ENCODE results near the gene PRKCH. TPM values are rescaled to one million over a fixed set of nuclear protein-coding genes. Genes with fewer than 3 reads are reported as not detected.

Gene PRKCH
- total and polyA plus RNA-seq, 4 experiments from 2014 or later: 246 to 284 (median 249) TPM

DNA sequence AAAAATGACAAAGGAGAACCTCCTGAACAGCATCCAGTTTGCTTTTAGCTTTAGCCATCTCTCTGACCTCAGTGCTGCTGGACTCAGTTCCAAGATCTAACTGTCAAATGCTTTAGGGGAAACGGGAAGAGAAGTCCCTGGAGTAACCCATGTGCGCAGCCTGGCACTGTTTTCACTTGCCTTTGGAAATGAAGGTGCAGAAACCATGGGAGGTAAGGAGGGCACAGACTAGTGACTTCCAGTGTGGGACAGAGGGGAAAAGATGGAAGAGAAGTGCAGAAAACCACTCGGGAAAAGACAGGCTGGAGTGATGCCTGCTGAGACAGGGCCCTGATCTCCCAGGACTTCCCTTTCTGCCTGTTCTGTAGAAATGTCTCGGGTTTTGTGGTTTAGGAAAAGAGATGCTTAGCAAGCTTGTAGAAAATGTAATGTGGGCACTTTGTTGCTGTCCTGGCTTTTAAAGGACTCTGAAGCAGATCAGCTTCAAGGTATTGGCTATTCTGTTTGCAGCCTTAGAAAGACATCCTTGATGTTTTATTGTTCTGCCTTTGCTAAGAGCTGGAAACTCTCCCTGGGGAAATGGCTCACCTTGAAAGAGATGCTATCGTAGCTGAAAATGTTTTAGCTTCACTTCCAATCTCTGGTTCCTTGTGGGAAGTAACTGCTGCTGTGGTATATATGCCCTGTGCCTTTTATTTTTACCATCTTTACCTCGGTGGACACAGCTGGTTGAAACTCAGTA is 249.3 kb downstream of the PRKCH start:
- CTCF ChIA-PET (ENCODE audit: partially characterized antibody): interaction anchor here (1.0 to 1.3 kb wide), 2 partner anchors 23 to 160 kb away, joined by 3 read pairs; no protein-coding TSS in a partner anchor
- no peak overlapping the region for H3K4me3 ChIP-seq (ENCODE audit: low read length in 2 of 2)
- Mint-ChIP-seq H3K4me3 (peak overlapping the region in 1 of 8 donors; percentile 48), H3K9me3 (no peaks in the 10 kb centered on the region), H3K36me3 (no peaks in the 10 kb centered on the region), H3K27me3 (no peaks in the 10 kb centered on the region), H3K27ac (peak overlapping the region in 2 of 7 donors; percentile 57 to 76), H3K4me1 (peaks cover 27 to 49% (median 40%) of the 10 kb centered on the region in 4 donors)
- intact Hi-C loops (cut with micrococcal nuclease): no loop called here
- H3K27me3 ChIP-seq (ENCODE audit: insufficient read depth, low read length): no peaks in the 10 kb centered on the region
- H3K9me3 ChIP-seq (ENCODE audit: control insufficient read depth in 1 of 2, low read length in 2 of 2): no peaks in the 10 kb centered on the region
- H3K27ac ChIP-seq (ENCODE audit: low read depth, low read length): no peak overlapping the region
- POLR2A ChIA-PET (ENCODE audit: partially characterized antibody): interaction anchor here (0.9 to 1.1 kb wide), 2 partner anchors 12 to 95 kb away, joined by 3 read pairs; no protein-coding TSS in a partner anchor
- no peaks in the 10 kb centered on the region for H3K36me3 ChIP-seq (ENCODE audit: insufficient read depth, low read length)
- DNase-seq: no peak
- peaks cover 39% of the 10 kb centered on the region for H3K4me1 ChIP-seq (ENCODE audit: insufficient read depth, low read length)

DNA sequence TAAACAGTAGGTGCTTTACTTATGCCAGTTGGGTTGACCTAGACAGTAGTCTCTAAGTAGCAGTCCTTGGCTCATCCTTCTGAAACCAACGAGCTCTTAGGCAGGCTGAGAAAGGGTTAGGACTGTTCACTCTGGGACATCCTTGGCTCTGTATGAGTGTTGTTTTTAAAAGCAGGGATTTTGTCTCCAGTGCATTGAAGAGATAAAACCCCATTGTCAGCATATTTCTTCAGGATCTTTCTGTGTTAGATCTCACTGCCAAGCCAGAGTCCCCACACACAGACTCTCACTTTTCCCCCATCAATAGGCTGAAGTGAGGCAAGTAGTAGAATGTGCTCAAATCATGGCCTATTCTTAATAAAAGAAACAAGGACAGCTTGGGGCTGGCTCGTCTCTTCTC is 250.5 kb downstream of the PRKCH start:
- Mint-ChIP-seq H3K9me3 (no peaks in the 10 kb centered on the region), H3K4me1 (peaks cover 27 to 49% (median 40%) of the 10 kb centered on the region in 4 donors), H3K27me3 (no peaks in the 10 kb centered on the region), H3K36me3 (no peaks in the 10 kb centered on the region), H3K27ac (no peak overlapping the region), H3K4me3 (no peak overlapping the region)
- H3K9me3 ChIP-seq (ENCODE audit: control insufficient read depth in 1 of 2, low read length in 2 of 2): no peaks in the 10 kb centered on the region
- ChIA-PET CTCF (ENCODE audit: partially characterized antibody) (interaction anchor here (1.0 kb wide), 1 partner anchor 22 kb away, joined by 3 read pairs; no protein-coding TSS in a partner anchor), POLR2A (ENCODE audit: partially characterized antibody) (no interaction called here)
- H3K36me3 ChIP-seq (ENCODE audit: insufficient read depth, low read length): no peaks in the 10 kb centered on the region
- no peak overlapping the region for H3K4me3 ChIP-seq (ENCODE audit: low read length in 2 of 2)
- H3K27me3 ChIP-seq (ENCODE audit: insufficient read depth, low read length): no peaks in the 10 kb centered on the region
- DNase-seq: no peak
- H3K4me1 ChIP-seq (ENCODE audit: insufficient read depth, low read length): peaks cover 39% of the 10 kb centered on the region
- H3K27ac ChIP-seq (ENCODE audit: low read depth, low read length): no peak overlapping the region
- intact Hi-C loops (cut with micrococcal nuclease): no loop called here

DNA sequence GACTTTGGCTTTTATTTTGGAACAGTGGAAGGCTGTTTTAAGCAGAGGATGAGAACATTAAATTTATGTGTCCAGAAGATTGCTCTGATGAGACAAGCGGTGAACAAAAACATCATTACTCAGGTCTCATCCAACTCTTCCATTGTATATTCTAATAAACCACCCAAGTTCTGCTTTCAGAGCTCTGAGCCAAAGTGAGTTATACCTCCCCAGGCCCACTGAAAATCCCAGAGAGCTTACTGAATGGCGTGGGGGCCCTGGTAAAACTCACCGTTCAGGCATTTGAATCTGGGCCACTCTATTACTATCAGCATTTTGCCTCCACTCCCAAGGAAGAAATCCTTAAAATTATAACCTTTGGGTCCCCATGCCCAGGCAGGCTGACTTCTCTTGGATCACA is 251.9 kb downstream of the PRKCH start:
- Mint-ChIP-seq H3K27ac (peak overlapping the region in 2 of 7 donors; percentile 9 to 36), H3K4me3 (peak overlapping the region in 1 of 8 donors; percentile 27), H3K27me3 (peaks cover 0 to 2% of the 10 kb centered on the region in 2 donors), H3K4me1 (peaks cover 25 to 49% (median 37%) of the 10 kb centered on the region in 4 donors), H3K36me3 (no peaks in the 10 kb centered on the region), H3K9me3 (no peaks in the 10 kb centered on the region)
- Histone ChIP-seq H3K36me3 (ENCODE audit: insufficient read depth, low read length) (no peaks in the 10 kb centered on the region), H3K9me3 (ENCODE audit: control insufficient read depth in 1 of 2, low read length in 2 of 2) (no peaks in the 10 kb centered on the region), H3K27ac (ENCODE audit: low read depth, low read length) (no peak overlapping the region), H3K4me1 (ENCODE audit: insufficient read depth, low read length) (peaks cover 35% of the 10 kb centered on the region), H3K27me3 (ENCODE audit: insufficient read depth, low read length) (no peaks in the 10 kb centered on the region), H3K4me3 (ENCODE audit: low read length in 2 of 2) (no peak overlapping the region)
- intact Hi-C loops (cut with micrococcal nuclease): no loop called here
- ChIA-PET CTCF (ENCODE audit: partially characterized antibody) (interaction anchor here (1.0 kb wide), 1 partner anchor 158 kb away, joined by 3 read pairs; no protein-coding TSS in a partner anchor), POLR2A (ENCODE audit: partially characterized antibody) (no interaction called here)
- DNase-seq: no peak

DNA sequence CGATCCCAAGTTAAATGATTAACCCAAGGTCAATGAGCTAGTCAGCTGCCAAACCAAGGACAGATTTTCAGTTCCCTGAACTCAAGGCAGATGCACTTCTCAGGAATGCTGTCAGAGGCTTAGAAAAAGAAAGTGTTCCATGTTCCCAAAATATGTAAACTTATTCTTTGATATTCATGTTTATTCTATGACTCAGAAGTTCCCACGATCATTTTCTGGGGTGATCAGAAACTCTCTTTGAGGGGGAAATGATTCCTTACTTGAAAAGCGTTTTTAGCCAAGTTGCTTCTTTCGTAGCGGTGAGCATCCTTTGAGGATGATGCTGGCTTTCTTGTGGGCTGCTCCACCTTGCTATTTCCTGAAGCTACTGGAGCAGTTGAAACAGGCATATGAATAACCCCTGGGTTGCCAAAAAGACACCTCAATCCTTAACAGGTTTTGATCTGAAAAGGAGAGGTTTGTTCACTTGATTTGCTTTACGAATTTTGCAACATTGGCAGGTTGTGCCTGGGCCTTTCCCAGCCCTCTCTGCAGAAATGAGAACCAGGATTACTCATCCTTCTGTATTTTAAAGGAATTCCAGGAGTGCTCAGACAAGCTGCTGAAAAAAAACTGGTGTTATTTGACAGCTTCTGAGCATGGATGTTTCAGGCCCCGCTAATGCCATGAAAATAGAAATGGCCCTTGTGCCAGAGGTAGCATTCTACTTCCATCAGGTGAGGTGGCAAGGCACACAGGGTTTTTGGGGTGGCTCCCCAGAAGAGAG is 252.6 kb downstream of the PRKCH start:
- Mint-ChIP-seq H3K27me3 (peaks cover 0 to 2% of the 10 kb centered on the region in 2 donors), H3K9me3 (no peaks in the 10 kb centered on the region), H3K36me3 (no peaks in the 10 kb centered on the region), H3K4me1 (peaks cover 26 to 49% (median 36%) of the 10 kb centered on the region in 4 donors), H3K4me3 (peak overlapping the region in 1 of 8 donors; percentile 27), H3K27ac (peak overlapping the region in 1 of 7 donors; percentile 36)
- CTCF ChIA-PET (ENCODE audit: partially characterized antibody): no interaction called here
- H3K9me3 ChIP-seq (ENCODE audit: control insufficient read depth in 1 of 2, low read length in 2 of 2): no peaks in the 10 kb centered on the region
- no peak for DNase-seq
- H3K36me3 ChIP-seq (ENCODE audit: insufficient read depth, low read length): no peaks in the 10 kb centered on the region
- no peak overlapping the region for H3K4me3 ChIP-seq (ENCODE audit: low read length in 2 of 2)
- no peak overlapping the region for H3K27ac ChIP-seq (ENCODE audit: low read depth, low read length)
- POLR2A ChIA-PET (ENCODE audit: partially characterized antibody): interaction anchor here (0.8 kb wide), 1 partner anchor 121 kb away, joined by 3 read pairs; the partner anchor contains the start of gene HIF1A
- H3K27me3 ChIP-seq (ENCODE audit: insufficient read depth, low read length): no peaks in the 10 kb centered on the region
- intact Hi-C loops (cut with micrococcal nuclease): no loop called here
- H3K4me1 ChIP-seq (ENCODE audit: insufficient read depth, low read length): peaks cover 34% of the 10 kb centered on the region

DNA sequence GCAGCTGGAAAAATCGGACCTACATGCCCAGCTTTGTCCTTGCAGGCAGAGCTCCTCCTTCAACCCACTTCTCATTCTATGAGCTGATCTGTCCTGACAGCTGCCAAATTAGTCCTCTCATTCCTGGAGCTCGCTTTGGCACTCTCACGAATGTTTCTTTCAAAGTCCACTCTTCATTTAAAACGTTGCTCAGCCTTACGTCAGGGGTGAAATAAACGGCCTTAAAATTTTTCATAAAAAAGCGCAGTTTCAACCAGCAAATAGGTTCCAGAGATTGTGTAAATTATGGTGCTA is 253.1 kb downstream of the PRKCH start:
- no peak for DNase-seq
- no peaks in the 10 kb centered on the region for H3K27me3 ChIP-seq (ENCODE audit: insufficient read depth, low read length)
- ChIA-PET POLR2A (ENCODE audit: partially characterized antibody) (interaction anchor here (0.8 kb wide), 1 partner anchor 121 kb away, joined by 3 read pairs; the partner anchor contains the start of gene HIF1A), CTCF (ENCODE audit: partially characterized antibody) (no interaction called here)
- H3K27ac ChIP-seq (ENCODE audit: low read depth, low read length): no peak overlapping the region
- peaks cover 0 to 2% of the 10 kb centered on the region in 2 donors for H3K27me3 Mint-ChIP-seq
- no peak overlapping the region for H3K4me3 Mint-ChIP-seq
- H3K4me1 ChIP-seq (ENCODE audit: insufficient read depth, low read length): peaks cover 30% of the 10 kb centered on the region
- H3K4me1 Mint-ChIP-seq: peaks cover 24 to 49% (median 33%) of the 10 kb centered on the region in 4 donors
- no peaks in the 10 kb centered on the region for H3K36me3 Mint-ChIP-seq
- intact Hi-C loops (cut with micrococcal nuclease): no loop called here
- H3K4me3 ChIP-seq (ENCODE audit: low read length in 2 of 2): no peak overlapping the region
- H3K36me3 ChIP-seq (ENCODE audit: insufficient read depth, low read length): no peaks in the 10 kb centered on the region
- H3K9me3 Mint-ChIP-seq: no peaks in the 10 kb centered on the region
- no peaks in the 10 kb centered on the region for H3K9me3 ChIP-seq (ENCODE audit: control insufficient read depth in 1 of 2, low read length in 2 of 2)
- no peak overlapping the region for H3K27ac Mint-ChIP-seq

DNA sequence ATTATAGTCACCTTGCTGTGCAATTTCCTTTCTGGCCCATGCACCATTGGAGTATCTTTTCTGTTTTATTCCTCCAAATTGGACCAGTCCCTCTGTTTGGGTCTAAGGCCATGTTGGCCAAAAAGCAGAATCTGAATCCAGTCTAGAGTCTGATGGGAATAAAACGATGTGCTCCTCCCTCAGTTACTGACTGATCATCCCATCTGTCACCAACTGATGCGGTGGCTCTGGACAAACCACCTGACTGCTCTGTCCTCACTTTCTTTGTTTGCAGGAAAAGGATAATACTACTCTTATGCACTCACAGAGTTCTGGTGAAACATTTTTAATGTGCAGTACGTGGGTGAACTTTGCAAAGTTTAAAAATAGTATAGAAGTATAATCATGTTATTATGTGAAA is 253.7 kb downstream of the PRKCH start:
- H3K4me1 Mint-ChIP-seq: peaks cover 21 to 45% (median 28%) of the 10 kb centered on the region in 4 donors
- no peaks in the 10 kb centered on the region for H3K9me3 Mint-ChIP-seq
- no peak for DNase-seq
- POLR2A ChIA-PET (ENCODE audit: partially characterized antibody): no interaction called here
- no peak overlapping the region for H3K4me3 ChIP-seq (ENCODE audit: low read length in 2 of 2)
- no peak overlapping the region for H3K27ac Mint-ChIP-seq
- peaks cover 23% of the 10 kb centered on the region for H3K4me1 ChIP-seq (ENCODE audit: insufficient read depth, low read length)
- no peak overlapping the region for H3K27ac ChIP-seq (ENCODE audit: low read depth, low read length)
- no peaks in the 10 kb centered on the region for H3K36me3 Mint-ChIP-seq
- no peaks in the 10 kb centered on the region for H3K36me3 ChIP-seq (ENCODE audit: insufficient read depth, low read length)
- intact Hi-C loops (cut with micrococcal nuclease): no loop called here
- CTCF ChIA-PET (ENCODE audit: partially characterized antibody): no interaction called here
- no peaks in the 10 kb centered on the region for H3K27me3 ChIP-seq (ENCODE audit: insufficient read depth, low read length)
- no peak overlapping the region for H3K4me3 Mint-ChIP-seq
- peaks cover 0 to 2% of the 10 kb centered on the region in 2 donors for H3K27me3 Mint-ChIP-seq
- no peaks in the 10 kb centered on the region for H3K9me3 ChIP-seq (ENCODE audit: control insufficient read depth in 1 of 2, low read length in 2 of 2)

DNA sequence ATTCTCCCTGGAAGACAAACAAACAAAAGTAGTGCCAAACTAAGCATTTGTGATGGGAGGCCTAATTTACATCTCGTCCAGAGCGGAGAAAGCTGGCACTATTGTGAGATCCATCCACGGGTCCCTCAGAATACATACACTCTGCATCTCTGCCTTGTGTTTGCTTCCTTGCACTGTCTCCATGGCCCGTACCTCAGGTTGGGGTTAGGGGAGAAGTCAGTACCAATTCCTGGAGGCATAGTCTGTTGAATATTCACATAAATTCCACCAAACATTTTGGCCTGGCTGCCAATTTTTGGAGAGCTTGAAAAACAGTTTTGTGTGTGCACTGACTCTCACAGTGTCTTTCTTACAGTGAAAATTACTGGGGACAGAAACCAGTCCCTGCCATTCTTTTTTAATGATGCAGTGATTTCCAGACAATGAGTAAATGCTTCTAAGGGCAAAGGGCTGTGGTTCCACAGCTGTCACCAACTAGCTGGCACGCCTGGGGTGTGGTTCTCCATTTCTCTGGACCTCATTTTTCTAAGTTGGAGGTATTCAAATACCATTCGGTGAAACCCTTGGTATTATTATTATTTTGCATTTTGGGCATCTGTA is 254.3 kb downstream of the PRKCH start:
- Mint-ChIP-seq H3K9me3 (no peaks in the 10 kb centered on the region), H3K36me3 (no peaks in the 10 kb centered on the region), H3K4me3 (no peak overlapping the region), H3K4me1 (peaks cover 18 to 39% (median 24%) of the 10 kb centered on the region in 4 donors), H3K27ac (no peak overlapping the region), H3K27me3 (peaks cover 0 to 2% of the 10 kb centered on the region in 2 donors)
- H3K27ac ChIP-seq (ENCODE audit: low read depth, low read length): no peak overlapping the region
- DNase-seq: no peak
- intact Hi-C loops (cut with micrococcal nuclease): no loop called here
- H3K9me3 ChIP-seq (ENCODE audit: control insufficient read depth in 1 of 2, low read length in 2 of 2): no peaks in the 10 kb centered on the region
- no peaks in the 10 kb centered on the region for H3K27me3 ChIP-seq (ENCODE audit: insufficient read depth, low read length)
- no peaks in the 10 kb centered on the region for H3K36me3 ChIP-seq (ENCODE audit: insufficient read depth, low read length)
- no peak overlapping the region for H3K4me3 ChIP-seq (ENCODE audit: low read length in 2 of 2)
- ChIA-PET POLR2A (ENCODE audit: partially characterized antibody) (no interaction called here), CTCF (ENCODE audit: partially characterized antibody) (no interaction called here)
- peaks cover 18% of the 10 kb centered on the region for H3K4me1 ChIP-seq (ENCODE audit: insufficient read depth, low read length)

All from CD4-positive, alpha-beta memory T cell (primary cell).